Activated effector memory CD4-positive, alpha-beta T cell treated with Interleukin-2 at 50 U/mL for 16 hours (primary cell): ENCODE results near the gene TUBGCP6.
A peak's percentile ranks its signal among the peaks of the same experiment; 100 is the strongest.

Source experiments
- DNase-seq: peaks from one replicate; pipeline ENCODE4 v3.0.0-alpha.2; 2020

The TUBGCP6 gene

DNA sequence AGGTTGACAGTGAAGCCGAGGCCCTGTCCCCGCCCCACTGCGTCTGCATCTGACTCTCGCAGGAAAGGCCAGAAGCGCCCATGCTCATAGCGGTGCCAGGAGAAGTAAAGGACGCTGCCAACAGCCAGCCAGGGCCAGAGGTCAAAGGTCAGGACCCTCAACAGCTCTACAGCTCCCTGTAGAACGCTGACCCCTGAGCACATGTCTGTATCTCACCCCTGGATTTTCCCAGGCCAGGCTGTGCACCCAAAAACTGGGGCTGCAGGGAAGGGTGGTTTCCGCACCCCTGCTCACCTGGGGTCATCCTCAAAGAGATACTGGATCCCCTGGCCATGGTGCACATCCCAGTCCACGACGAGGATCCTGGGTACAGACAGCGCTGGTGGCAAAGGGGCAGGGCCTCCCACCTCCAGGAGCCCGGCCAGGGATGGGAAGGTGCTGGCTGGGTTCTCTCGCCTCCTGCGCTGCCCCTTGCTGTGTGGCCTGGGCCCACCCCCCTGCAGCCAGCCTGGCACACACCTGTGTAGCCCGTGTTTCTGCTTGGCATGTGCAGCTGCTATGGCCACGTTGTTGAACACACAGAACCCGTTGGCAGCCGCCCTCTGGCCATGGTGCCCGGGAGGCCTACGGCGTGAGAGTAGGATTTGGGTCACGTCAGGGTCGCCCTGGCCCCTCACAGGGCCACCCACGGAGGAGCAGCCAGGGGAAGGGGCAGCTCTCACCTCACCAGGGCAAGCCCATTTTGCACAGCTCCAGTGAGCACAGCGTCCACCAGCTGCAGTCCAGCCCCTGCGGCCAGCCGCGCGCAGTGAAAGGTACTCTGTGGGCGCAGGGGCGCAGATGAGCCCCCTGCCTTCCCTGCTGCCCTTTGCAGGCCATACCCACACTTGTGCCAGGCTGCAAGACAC lies 4.8 kb upstream of the TUBGCP6 start:
- DNase-seq = no peak

GRCh38 chr22:50248196-50249081 lies 3.6 kb upstream of the TUBGCP6 start:
- DNase-seq = no peak

GRCh38 chr22:50247748-50248147 lies 2.9 kb upstream of the TUBGCP6 start:
- DNase-seq = peak; percentile 38

GRCh38 chr22:50246242-50247175 lies 1.7 kb upstream of the TUBGCP6 start:
- no peak for DNase-seq

DNA sequence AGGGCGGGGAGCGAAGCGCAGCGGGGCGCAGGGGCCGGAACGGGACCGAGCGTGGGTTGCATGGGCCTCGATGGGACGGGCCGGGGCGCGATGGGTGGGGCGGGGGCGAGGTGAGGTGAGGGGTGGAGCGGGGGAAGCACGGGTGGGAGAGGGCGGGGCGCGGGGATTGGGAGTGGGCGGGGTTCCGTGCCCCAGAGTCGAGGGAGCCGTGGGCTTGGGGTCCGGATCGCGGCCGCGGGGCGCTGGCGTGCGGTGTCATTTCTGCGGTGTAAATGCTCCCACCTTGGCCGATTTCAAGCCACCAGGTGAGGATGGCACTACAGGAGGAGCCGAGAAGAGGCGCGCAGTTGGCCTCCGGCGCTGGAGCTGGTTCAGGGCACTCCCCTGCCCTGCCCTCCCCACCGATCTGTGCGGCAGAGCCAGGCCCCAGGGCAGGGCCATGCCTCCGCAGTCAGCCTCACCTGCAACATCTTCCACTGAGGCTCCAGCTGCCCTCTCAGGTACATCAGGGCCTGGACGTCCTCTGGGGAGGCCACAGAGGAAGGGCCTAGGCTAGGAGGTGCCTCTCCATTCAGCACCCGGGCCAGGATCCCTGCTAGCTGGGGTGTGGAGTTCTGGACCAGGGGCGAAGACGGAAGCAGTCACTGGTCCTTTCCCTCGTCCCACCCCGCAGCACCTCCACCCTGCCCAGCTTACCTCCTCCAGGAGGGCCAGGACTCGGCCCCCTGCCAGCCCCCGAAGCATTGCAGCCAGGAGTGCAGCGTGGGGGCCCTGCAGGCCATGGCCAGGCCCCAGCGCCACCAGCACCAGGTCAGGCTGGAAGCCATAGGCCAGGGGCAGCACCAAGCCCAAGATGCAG lies 620 bp upstream of the TUBGCP6 start:
- DNase-seq = no peak

DNA sequence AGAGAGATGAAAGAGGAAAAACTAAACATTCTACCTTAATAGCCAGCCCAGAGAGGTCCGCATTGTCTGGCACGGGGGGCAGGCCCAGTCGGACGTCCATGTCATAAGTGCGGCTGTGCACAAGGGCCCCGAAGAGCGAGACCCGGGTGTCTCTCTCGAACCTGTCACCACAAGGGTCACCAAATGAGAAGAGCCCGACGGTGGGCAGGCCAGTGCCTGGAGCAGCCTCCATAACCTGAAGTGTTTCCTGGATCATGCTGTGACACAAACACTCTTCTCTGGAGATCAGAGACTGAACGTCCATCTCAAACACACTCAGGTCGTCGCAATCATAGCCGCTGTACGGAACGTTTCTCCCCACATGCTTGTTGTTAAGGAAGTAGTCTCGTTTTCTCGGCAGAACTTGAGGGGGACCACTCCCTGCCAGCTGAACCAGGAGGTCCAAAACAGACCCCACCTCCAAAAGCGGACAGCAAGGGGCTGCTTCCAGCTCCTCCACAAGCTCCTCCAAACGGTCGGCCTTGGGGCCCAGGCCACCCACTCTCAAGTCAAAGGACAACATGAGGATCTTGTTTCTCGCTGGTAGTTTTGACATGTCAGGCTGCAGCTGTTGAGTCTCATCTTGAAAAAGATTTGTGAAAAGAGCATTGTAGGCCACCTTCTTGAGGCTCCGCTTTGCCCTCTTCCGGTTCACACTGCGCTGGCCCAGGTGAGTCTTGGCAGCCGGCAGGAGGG lies 971 bp downstream of the TUBGCP6 start:
- DNase-seq = no peak

- DNase-seq = no peak
These were observed 2.3 kb downstream of the TUBGCP6 start for GRCh38 chr22:50242406-50242949.

DNA sequence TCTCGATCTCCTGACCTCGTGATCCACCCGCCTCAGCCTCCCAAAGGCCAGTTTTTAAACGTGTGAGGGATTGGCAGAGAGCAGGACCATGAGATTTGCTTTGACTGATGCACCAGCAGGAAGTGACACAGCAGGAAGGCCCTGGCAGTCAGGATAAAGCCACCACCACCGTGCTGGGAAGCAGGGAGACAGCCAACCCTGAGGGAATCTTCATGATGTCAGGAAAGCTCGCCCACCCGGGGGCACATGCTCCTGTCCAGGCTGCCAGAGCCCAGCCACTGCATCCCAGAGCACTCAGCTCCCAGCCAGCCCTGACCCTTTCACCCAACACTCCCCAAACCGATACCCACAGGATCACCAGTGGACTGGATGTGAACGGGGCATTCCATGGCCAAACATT lies 6.1 kb downstream of the TUBGCP6 start:
- no peak for DNase-seq

DNA sequence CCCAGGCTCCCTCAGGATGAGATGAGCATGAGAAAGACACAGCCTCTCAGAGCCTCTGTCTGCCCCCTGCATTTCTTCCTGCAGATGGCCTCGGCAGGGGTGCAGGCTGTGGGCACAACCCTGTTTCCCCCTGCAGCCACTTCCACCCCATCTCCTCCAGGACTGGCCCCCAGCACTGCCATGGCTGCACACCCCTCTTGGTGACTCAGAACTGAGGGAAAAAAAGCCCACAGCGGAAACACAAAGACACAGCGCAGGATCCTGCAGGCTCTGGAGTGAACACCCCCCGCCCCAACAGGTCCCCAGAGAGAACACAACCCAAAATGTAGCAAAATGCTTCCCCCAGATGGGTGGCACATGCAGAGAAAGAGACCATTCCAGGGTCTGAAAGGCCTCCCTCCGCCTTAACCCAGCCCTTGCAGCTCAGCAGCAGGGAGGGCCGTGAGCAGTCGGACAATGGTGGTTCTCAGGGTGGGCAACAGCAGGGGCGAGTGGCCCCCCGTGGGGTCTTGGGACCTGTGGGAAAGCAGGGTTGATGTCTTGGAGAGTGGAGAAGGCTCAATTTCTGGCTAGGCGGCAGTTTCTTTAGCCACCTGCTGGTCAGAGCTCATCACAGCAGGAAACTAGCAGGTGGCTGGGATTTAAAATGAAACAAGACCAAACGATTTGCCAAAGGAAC lies 8.0 kb downstream of the TUBGCP6 start:
- no peak for DNase-seq

DNA sequence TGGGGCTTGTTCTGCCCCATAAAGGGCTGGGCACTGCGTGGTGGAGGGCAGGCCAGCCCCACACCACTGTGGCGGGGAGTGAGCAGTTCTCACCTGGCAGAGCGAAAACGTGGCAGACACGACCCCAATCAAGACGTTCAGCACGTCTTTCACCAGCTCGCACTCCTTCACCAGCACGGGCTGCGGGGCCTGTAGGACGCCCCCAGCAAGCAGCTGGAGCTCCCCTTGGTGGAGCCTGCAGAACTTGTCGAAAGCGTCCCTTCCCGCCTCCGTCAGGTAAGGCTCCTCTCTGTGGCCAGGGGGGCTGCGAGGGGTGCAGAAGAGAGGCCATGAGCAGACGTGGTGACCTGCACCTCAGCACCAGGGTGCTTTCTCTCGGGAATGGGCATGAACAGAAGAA lies 11.6 kb downstream of the TUBGCP6 start:
- DNase-seq = no peak

DNA sequence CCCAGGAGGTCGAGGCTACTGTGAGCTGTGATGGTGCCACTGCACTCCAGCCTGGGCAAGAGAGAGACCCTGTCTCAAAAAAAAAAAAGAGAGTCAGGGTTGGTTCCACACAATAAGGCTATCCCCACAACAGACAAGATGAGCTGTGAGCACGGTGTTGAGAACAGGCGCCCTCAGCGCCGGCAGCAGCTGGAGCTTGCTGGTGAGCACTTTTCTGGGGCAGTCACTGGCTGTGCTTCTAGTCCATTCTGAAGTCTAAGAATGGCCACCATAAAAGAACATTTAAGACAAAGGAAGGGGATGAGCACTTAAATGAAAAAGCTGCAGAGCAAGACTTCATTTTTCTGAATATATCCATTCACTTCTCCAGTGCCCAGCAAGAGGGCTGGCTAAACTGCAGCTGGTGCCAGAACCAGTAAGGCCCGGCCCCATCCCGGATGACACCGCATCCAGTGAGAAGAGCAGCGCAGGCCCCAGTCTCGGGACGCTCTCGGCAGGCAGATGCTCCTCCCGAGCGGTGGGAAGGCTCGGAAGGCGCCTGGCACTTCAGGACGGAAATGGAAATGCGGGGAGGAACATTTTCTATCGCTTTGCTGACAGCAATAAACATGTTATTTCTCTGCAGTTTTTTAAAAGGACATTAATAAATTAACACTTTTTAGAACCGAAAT lies 12.2 kb downstream of the TUBGCP6 start:
- DNase-seq = no peak

DNA sequence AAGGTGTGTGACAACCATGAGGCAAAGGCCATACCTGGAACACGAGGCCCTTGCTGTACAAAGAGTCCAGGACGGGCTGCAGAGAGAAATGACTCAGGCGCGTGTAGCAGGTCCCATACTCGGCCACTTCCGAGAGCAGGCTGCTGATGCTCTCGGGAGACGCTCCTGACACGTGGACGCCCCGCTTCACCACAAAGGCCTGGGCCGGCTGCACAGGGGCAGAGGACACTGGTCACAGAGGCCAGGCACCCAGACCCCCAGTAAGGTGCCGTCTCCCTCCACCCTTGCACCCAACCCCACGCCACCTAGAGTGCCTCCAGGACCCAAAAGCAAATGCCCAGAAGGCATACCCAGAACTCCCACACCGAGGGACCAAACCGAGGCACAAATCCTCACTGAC lies 15.5 kb downstream of the TUBGCP6 start:
- no peak for DNase-seq

- DNase-seq = no peak
These were observed 16.5 kb downstream of the TUBGCP6 start for GRCh38 chr22:50228366-50228765.

DNA sequence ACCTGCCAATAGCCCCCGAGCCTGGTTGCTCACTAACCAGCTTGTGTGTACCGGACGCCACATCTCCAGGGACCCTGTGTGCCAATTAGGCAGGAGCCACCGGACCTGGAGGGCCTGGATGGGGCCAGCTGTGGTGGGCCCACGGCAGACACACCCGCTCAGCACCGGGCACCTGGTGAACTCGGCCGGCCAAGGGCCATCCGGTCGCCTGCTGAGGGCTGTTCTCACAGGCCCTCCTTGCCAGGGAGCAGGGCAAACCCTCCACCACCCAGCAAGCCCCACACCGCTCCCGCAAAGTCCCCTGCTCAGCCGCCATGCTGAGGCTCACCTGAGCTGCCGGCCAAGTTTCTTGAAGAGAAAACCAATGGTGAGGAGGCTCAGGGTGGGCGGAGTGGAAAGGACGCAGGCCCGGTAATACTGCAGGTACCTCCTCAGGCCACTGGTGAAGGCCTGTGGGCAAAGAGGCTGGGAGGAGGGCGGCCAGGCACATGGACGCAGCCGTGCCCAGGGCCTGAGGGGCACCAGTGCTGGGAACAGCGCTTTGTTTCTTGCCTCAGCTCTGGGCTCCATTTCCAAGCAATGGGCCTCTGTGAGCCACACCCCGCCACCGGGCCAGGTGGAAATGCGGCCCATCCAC lies 17.1 kb downstream of the TUBGCP6 start:
- no peak for DNase-seq

GRCh38 chr22:50226875-50227165 lies 18.0 kb downstream of the TUBGCP6 start:
- DNase-seq = no peak

- DNase-seq = no peak
These were observed 18.6 kb downstream of the TUBGCP6 start for GRCh38 chr22:50226063-50226874.

DNA sequence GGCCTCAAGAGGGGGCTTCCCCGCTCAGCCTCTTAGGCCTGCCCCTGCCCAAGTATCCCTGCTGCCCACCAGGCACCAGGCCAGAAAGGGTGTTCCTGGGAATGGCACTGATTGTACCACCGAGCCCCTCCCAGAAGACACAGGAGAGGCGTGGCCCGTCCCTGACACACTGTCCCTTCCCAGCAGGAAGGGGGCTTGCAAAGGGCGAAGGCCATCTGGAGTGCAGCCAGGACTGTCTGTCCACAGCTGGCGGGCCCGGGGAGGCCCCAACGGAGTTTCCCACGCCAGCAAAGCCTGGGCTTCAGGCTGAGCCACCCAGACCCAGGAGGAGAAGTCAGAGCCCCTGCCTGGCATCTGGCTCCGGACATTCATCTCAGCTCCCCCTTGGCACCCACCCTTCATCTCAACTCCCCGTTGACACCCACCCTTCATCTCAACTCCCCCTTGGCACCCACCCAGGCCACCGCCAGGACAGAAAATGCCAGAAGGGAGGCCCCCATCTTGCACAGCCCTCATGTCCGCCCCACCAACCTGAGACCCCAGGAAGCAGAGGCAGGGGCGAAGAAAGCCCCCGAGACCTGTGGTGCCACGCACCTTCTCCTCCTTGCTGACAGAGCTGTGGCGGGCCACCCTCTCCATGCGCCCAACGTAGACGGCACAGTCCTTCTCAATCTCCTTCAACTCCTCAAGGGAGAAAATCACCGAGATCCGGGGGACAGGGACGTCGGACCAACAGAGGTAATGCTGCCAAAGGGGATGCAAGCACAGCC lies 19.4 kb downstream of the TUBGCP6 start:
- DNase-seq = no peak

DNA sequence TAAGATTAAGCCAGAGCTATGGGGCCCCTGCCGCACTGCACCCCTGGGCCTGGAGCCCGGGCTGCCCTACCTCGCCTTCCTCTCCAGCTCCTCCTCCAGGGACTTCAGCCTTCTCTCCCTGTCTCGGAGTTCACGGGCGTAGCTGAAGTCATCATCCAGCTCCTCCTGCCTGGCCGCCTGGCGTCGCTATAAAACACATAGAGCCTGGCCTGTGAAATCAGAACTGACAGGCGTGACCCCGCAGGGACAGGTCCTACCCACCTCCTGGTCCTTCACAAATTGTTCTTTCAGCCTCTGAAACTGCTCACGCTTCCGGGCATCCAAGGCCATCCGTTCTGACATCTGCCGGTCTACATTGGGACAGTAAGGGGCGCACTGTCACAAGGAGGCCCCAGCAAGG lies 20.8 kb downstream of the TUBGCP6 start:
- no peak for DNase-seq
